ENCODE data around the gene CSKMT. TPM values are rescaled to one million over a fixed set of nuclear protein-coding genes. Genes with fewer than 3 reads are reported as not detected.
"Not testable (repeated sequence)": the region's sequence is repeated elsewhere in the genome, so short reads cannot be mapped to it uniquely, and the experiment has no call there.

CSKMT gene
- total and polyA plus RNA-seq, 2 donors (not counting 1 experiment from before 2014, with no cell fraction given), result 39.0 to 57.3 TPM

DNA sequence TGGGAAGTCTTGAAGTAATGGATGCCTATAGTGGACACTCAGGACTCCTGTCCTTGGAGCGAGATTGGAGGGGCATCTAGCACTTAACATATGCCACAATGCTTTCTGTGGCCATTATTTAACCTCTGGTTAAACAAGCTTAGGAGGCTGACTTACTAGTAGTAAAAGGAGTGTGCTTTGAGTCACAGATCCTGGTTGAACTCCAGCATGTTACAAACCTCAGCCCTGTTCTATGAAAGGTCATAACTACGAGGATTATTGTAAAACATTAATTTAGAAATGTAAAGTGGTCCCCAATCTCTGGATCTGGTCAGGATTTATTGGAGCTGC is 8.0 kb downstream of the CSKMT start:
- Histone ChIP-seq H3K9me3 (ENCODE audit: control extremely low read depth in 1 of 3, control insufficient read depth in 2 of 3, insufficient read depth in 1 of 3, low read length in 2 of 3) (no peaks in the 10 kb centered on the region), H3K27ac (ENCODE audit: low read length in 2 of 2) (peak overlapping the region; percentile 33 to 71), H3K4me3 (ENCODE audit: control extremely low read depth in 1 of 5, extremely low read depth in 1 of 5, insufficient read depth in 1 of 5, low read depth in 2 of 5, low read length in 4 of 5) (no peak overlapping the region), H2AFZ (ENCODE audit: insufficient read depth, low read depth, low read length, poor library complexity, severe bottlenecking) (no peak overlapping the region), H3K79me2 (ENCODE audit: control insufficient read depth, insufficient read depth, low read length) (peaks cover 62% of the 10 kb centered on the region), H3K4me1 (ENCODE audit: control insufficient read depth in 2 of 2, insufficient read depth in 2 of 2, low read length in 2 of 2) (peaks cover 21 to 32% of the 10 kb centered on the region in 2 donors), H3K27me3 (replicated peaks in 1 of 4; ENCODE audit: control extremely low read depth in 1 of 4, control insufficient read depth in 3 of 4, insufficient read depth in 4 of 4, low read length in 3 of 4) (no peaks in the 10 kb centered on the region), H4K20me1 (ENCODE audit: control insufficient read depth, insufficient read depth, low read length, poor library complexity, severe bottlenecking) (peaks cover 5% of the 10 kb centered on the region), H3K4me2 (replicated peaks; ENCODE audit: low read depth, low read length, poor library complexity, severe bottlenecking) (peak overlapping the region; percentile 94), H3K9ac (ENCODE audit: low read length) (no peak overlapping the region), H3K36me3 (replicated peaks in 1 of 2; ENCODE audit: control extremely low read depth in 1 of 2, control insufficient read depth in 1 of 2, extremely low read depth in 1 of 2, insufficient read depth in 2 of 2, low read length in 1 of 2) (peaks cover 1 to 27% of the 10 kb centered on the region in 2 experiments)
- peaks cover 52% of the 10 kb centered on the region for H3K4me1 Mint-ChIP-seq
- ATAC-seq (ENCODE audit: low read depth), result no peak
- TF ChIP-seq EZH2 (IDR thresholded peaks at IDR 0.05; ENCODE audit: borderline replicate concordance, insufficient read depth, low read depth, low read length, poor library complexity, severe bottlenecking), result no peak
- no peak for TF ChIP-seq CTCF (IDR thresholded peaks at IDR 0.05)
- CTCF ChIA-PET, result interaction anchor here (1.5 to 2.4 kb wide), 2 partner anchors 21 to 27 kb away, joined by 3 to 10 read pairs; partner anchors contain the start of gene GANAB
- H3K27ac Mint-ChIP-seq, result peak overlapping the region; percentile 37
- POLR2A ChIA-PET, result interaction anchor here (2.2 kb wide), 1 partner anchor 54 kb away, joined by 8 read pairs; the partner anchor contains the start of gene HNRNPUL2
- H3K4me3 Mint-ChIP-seq, result peak overlapping the region; percentile 100
- DNase-seq, result no peak
- H3K9me3 Mint-ChIP-seq (ENCODE audit: insufficient read depth), result no peaks in the 10 kb centered on the region
- no CpG with 5 or more reads among the region's 2 CpGs for WGBS (ENCODE audit: insufficient coverage)
- H3K27me3 Mint-ChIP-seq, result no peaks in the 10 kb centered on the region
- intact Hi-C loops (cut with micrococcal nuclease), result no loop called here

DNA sequence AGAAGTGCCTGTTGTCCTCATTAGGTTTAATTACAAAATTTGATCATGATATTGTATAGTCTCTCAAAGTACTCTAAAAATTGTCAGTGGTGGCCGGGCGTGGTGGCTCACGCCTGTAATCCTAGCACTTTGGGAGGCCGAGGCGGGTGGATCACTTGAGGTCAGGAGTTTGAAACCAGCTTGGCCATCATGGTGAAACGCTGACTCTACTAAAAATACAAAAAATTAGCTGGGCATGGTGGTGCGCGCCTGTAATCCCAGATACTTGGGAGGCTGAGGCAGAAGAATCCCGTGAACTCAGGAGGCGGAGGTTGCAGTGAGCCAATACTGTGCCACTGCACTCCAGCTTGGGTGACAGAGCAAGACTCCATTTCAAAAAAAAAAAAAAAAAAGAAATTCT is 10.3 kb downstream of the CSKMT start:
- H3K4me3 Mint-ChIP-seq; H3K27me3 ChIP-seq (replicated peaks in 1 of 4; ENCODE audit: control extremely low read depth in 1 of 4, control insufficient read depth in 3 of 4, insufficient read depth in 4 of 4, low read length in 3 of 4); H3K9me3 ChIP-seq (ENCODE audit: control extremely low read depth in 1 of 3, control insufficient read depth in 2 of 3, insufficient read depth in 1 of 3, low read length in 2 of 3); DNase-seq; intact Hi-C loops (cut with micrococcal nuclease); H3K9ac ChIP-seq (ENCODE audit: low read length); H4K20me1 ChIP-seq (ENCODE audit: control insufficient read depth, insufficient read depth, low read length, poor library complexity, severe bottlenecking); H3K9me3 Mint-ChIP-seq (ENCODE audit: insufficient read depth); H2AFZ ChIP-seq (ENCODE audit: insufficient read depth, low read depth, low read length, poor library complexity, severe bottlenecking); H3K4me2 ChIP-seq (replicated peaks; ENCODE audit: low read depth, low read length, poor library complexity, severe bottlenecking); H3K27me3 Mint-ChIP-seq; H3K27ac ChIP-seq (ENCODE audit: low read length in 2 of 2); ATAC-seq (ENCODE audit: low read depth); H3K4me3 ChIP-seq (ENCODE audit: control extremely low read depth in 1 of 5, extremely low read depth in 1 of 5, insufficient read depth in 1 of 5, low read depth in 2 of 5, low read length in 4 of 5); H3K27ac Mint-ChIP-seq: not testable (repeated sequence)
- peaks cover 1 to 27% of the 10 kb centered on the region in 2 experiments for H3K36me3 ChIP-seq (replicated peaks in 1 of 2; ENCODE audit: control extremely low read depth in 1 of 2, control insufficient read depth in 1 of 2, extremely low read depth in 1 of 2, insufficient read depth in 2 of 2, low read length in 1 of 2)
- 100% methylated on average over 8 of the region's 10 CpGs for WGBS (ENCODE audit: insufficient coverage)
- H3K4me1 ChIP-seq (ENCODE audit: control insufficient read depth in 2 of 2, insufficient read depth in 2 of 2, low read length in 2 of 2), result peaks cover 26 to 41% of the 10 kb centered on the region in 2 donors
- H3K79me2 ChIP-seq (ENCODE audit: control insufficient read depth, insufficient read depth, low read length), result peaks cover 71% of the 10 kb centered on the region
- ChIA-PET CTCF (interaction anchor here (0.6 to 1.8 kb wide), 2 partner anchors 19 to 185 kb away, joined by 3 to 5 read pairs; no protein-coding TSS in a partner anchor), POLR2A (interaction anchor here (0.6 to 2.6 kb wide), 3 partner anchors 22 to 90 kb away, joined by 3 to 13 read pairs (median 4); partner anchors contain the start of genes INTS5 and TUT1)
- H3K4me1 Mint-ChIP-seq, result peaks cover 50% of the 10 kb centered on the region
